ENCODE results near the gene CHKB.
A peak's percentile ranks its signal among the peaks of the same experiment; 100 is the strongest.

Gene CHKB

DNA sequence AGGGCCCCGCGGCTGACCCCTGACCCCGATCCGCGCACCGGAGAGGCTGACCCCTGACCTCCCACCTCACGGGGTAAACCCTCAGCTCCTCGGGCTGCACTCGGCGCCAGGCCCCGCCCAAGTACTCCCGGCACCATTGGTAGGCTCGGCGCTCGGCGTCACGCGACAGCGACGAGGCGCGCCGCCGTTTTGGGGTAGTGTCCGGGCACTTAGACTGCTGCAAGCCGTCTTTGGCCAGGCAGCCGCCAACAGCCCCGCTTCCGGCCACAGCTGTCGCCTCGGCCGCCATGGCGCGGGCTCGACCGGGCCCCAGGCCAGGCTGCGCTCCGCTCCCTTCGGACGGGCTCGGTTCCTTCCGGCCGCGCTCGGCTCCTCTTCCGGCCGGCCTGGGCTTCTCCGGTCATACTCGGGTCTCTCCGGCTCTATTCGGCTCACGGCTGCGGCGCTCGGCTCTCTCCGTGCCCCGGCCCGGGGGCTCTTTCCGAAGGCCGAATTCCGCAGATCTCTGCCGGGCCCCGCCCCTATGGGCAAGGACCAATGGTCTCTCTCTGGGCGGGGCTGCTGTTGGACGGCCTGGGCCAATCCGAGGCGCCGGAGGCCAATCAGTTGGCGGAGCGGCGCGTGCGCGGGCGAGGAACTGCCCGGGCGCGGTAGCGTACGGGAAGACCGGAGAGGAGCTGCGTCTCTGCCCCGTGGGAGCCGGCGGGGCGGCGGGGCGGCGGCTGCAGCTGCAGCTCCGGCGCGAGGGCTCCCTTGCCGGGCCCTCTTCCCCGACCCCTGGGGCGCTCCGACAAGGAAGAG is at the start of gene CHKB:
TSS of gene CHKB (minus strand) at position 357 of the 801 bp plus-strand sequence. CDS start at position 289, 68 bp downstream.
- peak; percentile 80 for TF ChIP-seq POLR2A (IDR thresholded peaks at IDR 0.05; ENCODE audit: low read length)
- no peak for TF ChIP-seq GATA1 (IDR thresholded peaks at IDR 0.05; ENCODE audit: low read depth, low read length)

GRCh38 chr22:50630376-50630775 is 47.7 kb upstream of the CHKB start:
- DNase-seq: no peak

More for the DNA sequence above, at the start of gene CHKB:
- DNase-seq: peak; percentile 97 to 98

DNA sequence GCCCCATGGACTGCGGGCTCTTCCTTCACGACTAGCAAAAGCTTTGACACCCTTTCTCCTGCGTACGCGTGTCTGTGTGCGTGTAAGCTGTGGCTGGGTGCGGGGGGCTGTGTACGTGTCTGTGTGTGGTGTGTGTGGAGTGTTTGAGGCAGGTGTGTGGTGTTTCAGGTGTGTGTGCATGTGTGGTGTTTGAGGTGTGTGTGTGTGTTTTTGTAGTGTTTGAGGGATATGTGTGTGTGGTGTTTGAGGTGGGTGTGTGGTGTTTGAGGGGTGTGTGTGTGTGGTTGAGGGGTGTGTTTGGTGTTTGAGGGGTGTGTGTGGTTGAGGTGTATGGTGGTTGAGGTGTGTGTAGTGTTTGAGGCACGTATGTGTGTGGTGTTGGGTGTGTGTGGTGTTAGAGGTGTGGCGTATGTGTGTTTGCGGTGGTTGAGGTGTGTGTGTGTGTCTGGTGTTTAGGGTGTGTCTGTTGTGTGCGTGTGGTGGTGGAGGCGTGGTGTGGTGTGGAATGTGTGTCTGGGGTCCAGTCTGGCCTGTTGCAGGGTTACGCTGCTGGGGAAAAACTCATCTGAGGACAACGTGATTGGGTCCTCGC is 46.0 kb upstream of the CHKB start:
- no peak for DNase-seq
- no peak for TF ChIP-seq POLR2A (IDR thresholded peaks at IDR 0.05; ENCODE audit: low read length)
- TF ChIP-seq GATA1 (IDR thresholded peaks at IDR 0.05; ENCODE audit: low read depth, low read length): no peak

More at GRCh38 chr22:50630376-50630775, 47.7 kb upstream of the CHKB start:
- TF ChIP-seq POLR2A (IDR thresholded peaks at IDR 0.05; ENCODE audit: low read length) (no peak), GATA1 (IDR thresholded peaks at IDR 0.05; ENCODE audit: low read depth, low read length) (no peak)

DNA sequence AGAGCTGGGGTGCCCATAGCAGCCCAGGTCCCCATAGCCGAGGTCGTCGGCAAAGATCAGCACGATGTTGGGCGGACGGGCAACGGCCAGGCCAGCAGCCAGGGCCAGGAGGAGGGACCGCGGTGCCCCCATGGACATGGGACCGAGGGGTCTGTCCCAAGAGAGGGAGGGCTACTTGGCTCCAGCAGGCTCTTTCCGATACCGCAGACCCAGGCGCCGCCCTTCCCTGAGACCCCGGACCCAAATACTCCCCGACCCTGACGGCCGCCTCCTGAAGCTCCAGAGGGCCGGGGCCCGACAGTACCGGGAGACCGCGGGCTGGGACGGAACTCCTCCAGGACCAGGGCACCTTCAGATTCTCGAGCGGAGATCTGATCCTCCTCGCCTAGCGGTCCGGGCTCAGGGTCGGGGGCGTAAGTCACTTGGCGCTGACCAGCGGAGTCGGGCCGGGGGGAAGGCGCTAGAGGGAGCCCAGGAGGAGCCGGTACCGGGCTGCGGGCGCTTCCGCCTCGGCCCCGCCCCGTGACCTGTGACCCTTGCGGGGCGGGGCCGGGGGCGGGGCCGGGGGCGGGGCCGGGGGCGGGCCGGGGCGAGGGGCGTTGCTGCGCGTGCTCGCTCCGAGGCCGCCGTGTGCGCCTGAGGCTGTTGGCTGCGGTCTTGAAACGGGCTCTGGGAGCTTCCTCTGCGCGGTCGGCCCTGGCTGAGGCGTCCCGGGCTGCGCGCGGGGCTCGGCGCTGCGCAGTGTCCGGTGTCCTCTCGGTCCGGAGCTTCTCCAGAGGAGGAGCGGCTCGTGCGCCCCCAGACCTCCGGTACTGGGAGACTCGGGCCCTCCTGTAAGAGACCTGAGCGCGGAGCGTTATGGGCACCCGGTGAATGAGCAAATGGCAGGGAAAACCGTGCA is 45.2 kb upstream of the CHKB start, which contains the start of gene ARSA:
TSS of gene ARSA (minus strand) at position 511 of the 901 bp plus-strand sequence. CDS start at position 138, 373 bp downstream.
- no peak for TF ChIP-seq POLR2A (IDR thresholded peaks at IDR 0.05; ENCODE audit: low read length)
- no peak for TF ChIP-seq GATA1 (IDR thresholded peaks at IDR 0.05; ENCODE audit: low read depth, low read length)
- peak; percentile 86 to 91 for DNase-seq

DNA sequence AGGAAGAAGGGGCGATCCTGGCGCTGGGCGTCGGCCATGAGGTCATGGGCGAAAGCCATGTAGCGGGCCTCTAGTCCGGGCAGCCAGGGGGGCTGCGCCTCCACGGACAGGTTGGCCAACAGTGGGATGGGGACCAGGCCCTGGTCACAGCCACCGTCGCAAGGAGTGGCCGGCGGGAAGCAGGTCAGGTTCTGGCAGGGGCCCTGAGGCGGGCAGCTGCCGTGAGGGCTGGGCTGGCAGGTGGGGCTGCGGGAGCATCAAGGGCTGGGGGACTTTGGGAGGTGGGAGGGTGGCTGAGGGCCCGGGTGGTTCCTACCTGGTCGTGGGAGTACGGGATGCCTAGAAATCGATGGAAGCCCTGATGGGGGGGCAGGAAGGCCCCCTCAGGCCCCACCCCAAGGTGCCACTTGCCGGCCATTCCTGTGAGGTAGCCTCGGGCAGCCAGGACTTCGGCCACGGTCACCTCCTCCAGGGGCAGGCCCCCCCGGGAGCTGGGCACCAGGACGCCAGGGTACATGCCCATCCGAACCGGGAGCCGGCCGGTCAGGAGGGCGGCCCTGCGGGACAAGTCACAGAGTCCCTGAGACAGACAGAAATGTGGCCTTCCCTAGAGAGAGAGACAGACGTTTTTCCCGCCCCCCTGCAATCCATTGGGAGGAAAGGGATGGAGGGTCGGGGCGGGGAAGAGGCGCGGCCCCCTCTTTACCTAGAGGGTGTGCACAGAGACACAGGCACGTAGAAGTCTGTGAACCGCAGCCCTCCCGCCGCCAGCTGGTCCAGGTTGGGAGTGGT is 44.4 kb upstream of the CHKB start:
- TF ChIP-seq POLR2A (IDR thresholded peaks at IDR 0.05; ENCODE audit: low read length) (no peak), GATA1 (IDR thresholded peaks at IDR 0.05; ENCODE audit: low read depth, low read length) (no peak)
- no peak for DNase-seq

DNA sequence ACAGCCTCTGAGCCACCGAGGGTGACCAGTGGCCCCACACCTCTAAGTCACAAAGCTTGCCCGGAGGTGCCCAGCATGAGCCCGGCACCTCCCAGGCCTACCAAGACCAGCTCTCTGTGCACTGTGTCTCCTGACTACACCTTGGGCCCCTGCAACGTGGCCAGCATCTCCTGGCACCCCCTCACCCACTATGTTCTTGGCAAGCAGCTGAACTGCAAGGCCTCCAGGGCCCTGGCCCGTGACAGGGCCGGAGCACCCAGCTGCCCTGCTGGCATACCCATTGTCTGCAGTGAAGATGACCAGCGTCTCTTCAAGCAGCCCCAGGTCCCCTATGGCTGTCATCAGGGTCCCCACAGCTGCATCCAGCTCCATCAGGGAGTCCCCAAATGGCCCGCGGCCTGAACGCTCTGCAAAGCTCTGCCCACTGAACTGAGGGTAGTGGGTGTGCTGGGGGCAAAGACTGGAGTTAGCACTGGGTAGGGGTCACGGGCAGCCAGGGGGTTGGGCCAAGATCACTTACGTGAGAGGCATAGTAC is 43.7 kb upstream of the CHKB start:
- no peak for DNase-seq
- TF ChIP-seq POLR2A (IDR thresholded peaks at IDR 0.05; ENCODE audit: low read length) (no peak), GATA1 (IDR thresholded peaks at IDR 0.05; ENCODE audit: low read depth, low read length) (no peak)

GRCh38 chr22:50625568-50626313 is 43.1 kb upstream of the CHKB start:
- DNase-seq: peak in 1 of 2 experiments; percentile 17
- TF ChIP-seq GATA1 (IDR thresholded peaks at IDR 0.05; ENCODE audit: low read depth, low read length): no peak
- TF ChIP-seq POLR2A (IDR thresholded peaks at IDR 0.05; ENCODE audit: low read length): no peak

GRCh38 chr22:50625131-50625567 is 42.5 kb upstream of the CHKB start:
- TF ChIP-seq GATA1 (IDR thresholded peaks at IDR 0.05; ENCODE audit: low read depth, low read length) (no peak), POLR2A (IDR thresholded peaks at IDR 0.05; ENCODE audit: low read length) (no peak)
- no peak for DNase-seq

DNA sequence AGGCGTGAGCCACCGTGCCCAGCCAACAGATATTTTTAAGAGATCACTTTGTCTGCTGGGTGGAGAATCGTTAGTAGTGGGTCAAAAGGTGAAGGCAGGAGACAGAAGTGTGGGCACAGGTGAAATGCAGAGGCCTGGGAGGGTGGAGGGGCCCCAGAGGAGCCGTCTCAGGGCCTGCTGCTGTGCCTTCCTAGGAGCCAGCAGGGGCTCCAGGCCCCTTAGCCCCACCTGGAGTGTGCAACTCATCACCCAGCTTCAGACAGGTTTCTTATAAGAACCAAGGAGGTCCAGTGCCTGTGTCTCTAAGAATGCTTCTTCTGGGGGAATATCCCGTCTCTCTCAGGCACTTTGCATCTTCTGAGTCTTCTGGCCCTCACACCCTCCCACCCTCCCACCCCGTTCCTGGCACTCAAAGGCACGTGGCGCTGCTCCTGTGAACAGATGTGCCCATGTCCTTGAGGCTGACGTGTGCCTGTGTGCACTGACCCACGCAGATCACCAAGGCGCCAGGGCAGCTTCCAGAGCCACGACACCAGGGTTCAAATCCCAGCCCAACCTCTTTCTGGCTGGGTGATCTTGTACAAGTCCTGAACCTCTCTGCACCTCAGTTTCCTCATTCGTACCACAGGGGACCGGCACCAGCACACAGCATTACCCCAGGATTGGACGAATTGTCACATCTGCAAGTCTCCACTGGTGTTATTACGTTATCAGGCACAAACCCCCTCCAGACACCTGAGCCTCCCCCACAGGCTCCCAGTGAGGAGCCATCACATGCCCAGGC is 41.9 kb upstream of the CHKB start:
- TF ChIP-seq GATA1 (IDR thresholded peaks at IDR 0.05; ENCODE audit: low read depth, low read length) (no peak), POLR2A (IDR thresholded peaks at IDR 0.05; ENCODE audit: low read length) (no peak)

GRCh38 chr22:50622723-50623327 is 40.2 kb upstream of the CHKB start:
- DNase-seq: no peak
- TF ChIP-seq GATA1 (IDR thresholded peaks at IDR 0.05; ENCODE audit: low read depth, low read length): no peak
- TF ChIP-seq POLR2A (IDR thresholded peaks at IDR 0.05; ENCODE audit: low read length): no peak

More for the DNA sequence above, 41.9 kb upstream of the CHKB start:
- DNase-seq: no peak
